ENCODE measurements around the gene RTTN.
"Not testable (repeated sequence)": the region's sequence is repeated elsewhere in the genome, so short reads cannot be mapped to it uniquely, and the experiment has no call there.

Gene RTTN

GRCh38 chr18:70205421-70206397 is at the start of gene RTTN:
TSS of gene RTTN (minus strand) at chr18:70205687. CDS start at chr18:70205658, 29 bp downstream.
- DNase-seq = peak; percentile 97

- no peak for DNase-seq
These were observed 45.3 kb upstream of the RTTN start for GRCh38 chr18:70250781-70251180.

GRCh38 chr18:70249861-70250260 is 44.4 kb upstream of the RTTN start:
- DNase-seq = not testable (repeated sequence)

- DNase-seq = no peak
These were observed 43.6 kb upstream of the RTTN start for GRCh38 chr18:70249118-70249517.

- no peak for DNase-seq
These were observed 40.6 kb upstream of the RTTN start for GRCh38 chr18:70246061-70246466.

- no peak for DNase-seq
These were observed 37.8 kb upstream of the RTTN start for GRCh38 chr18:70243131-70243929.

- not testable (repeated sequence) for DNase-seq
These were observed 31.4 kb upstream of the RTTN start for GRCh38 chr18:70236921-70237320.

GRCh38 chr18:70235478-70235877 is 30.0 kb upstream of the RTTN start:
- DNase-seq = no peak

GRCh38 chr18:70234667-70235459 is 29.4 kb upstream of the RTTN start:
- DNase-seq = no peak

GRCh38 chr18:70233974-70234373 is 28.5 kb upstream of the RTTN start:
- DNase-seq = no peak

- DNase-seq = no peak
These were observed 26.8 kb upstream of the RTTN start for GRCh38 chr18:70232261-70232660.

GRCh38 chr18:70229639-70230038 is 24.2 kb upstream of the RTTN start:
- no peak for DNase-seq

GRCh38 chr18:70228536-70228935 is 23.0 kb upstream of the RTTN start:
- DNase-seq = no peak

GRCh38 chr18:70227438-70227837 is 22.0 kb upstream of the RTTN start:
- no peak for DNase-seq

GRCh38 chr18:70221915-70222278 is 16.4 kb upstream of the RTTN start:
- no peak for DNase-seq

- peak; percentile 44 for DNase-seq
These were observed 15.8 kb upstream of the RTTN start for GRCh38 chr18:70221156-70221914.

- DNase-seq = no peak
These were observed 15.1 kb upstream of the RTTN start for GRCh38 chr18:70220628-70221027.

GRCh38 chr18:70219688-70220087 is 14.2 kb upstream of the RTTN start:
- no peak for DNase-seq

GRCh38 chr18:70216788-70217187 is 11.3 kb upstream of the RTTN start:
- DNase-seq = no peak

GRCh38 chr18:70207181-70207580 is 1.7 kb upstream of the RTTN start:
- no peak for DNase-seq

- DNase-seq = no peak
These were observed 5.2 kb downstream of the RTTN start for GRCh38 chr18:70200286-70200685.

- no peak for DNase-seq
These were observed 7.6 kb downstream of the RTTN start for GRCh38 chr18:70197844-70198243.

Data from midbrain (tissue), 1 donor.